Upper lobe of right lung (tissue), 1 donor: ENCODE results near the gene MRPL53. TPM values are rescaled to one million over a fixed set of nuclear protein-coding genes. Genes with fewer than 3 reads are reported as not detected.

ENCODE experiments used
- ATAC-seq: fragments of 200-7000 bp; cut with Tn5 transposase; one replicate; pipeline ENCODE4 v1.9.1; 2020; ENCODE audit warnings: mild to moderate bottlenecking, moderate library complexity
- DNase-seq: peaks from one replicate; pipeline ENCODE4 v3.0.0-alpha.2; 2020
- H3K27ac ChIP-seq: fragments of 200-600 bp; one replicate; pipeline ENCODE4 v1.8.0; 2022
- H3K27me3 ChIP-seq: fragments of 200-600 bp; one replicate; pipeline ENCODE4 v1.8.0; 2022; ENCODE audit warnings: mild to moderate bottlenecking
- H3K36me3 ChIP-seq: fragments of 200-600 bp; one replicate; pipeline ENCODE4 v1.8.0; 2022
- H3K4me1 ChIP-seq: fragments of 200-600 bp; one replicate; pipeline ENCODE4 v1.8.0; 2022
- H3K4me3 ChIP-seq: fragments of 200-600 bp; one replicate; pipeline ENCODE4 v1.8.0; 2022; ENCODE audit warnings: mild to moderate bottlenecking
- H3K9me3 ChIP-seq: fragments of 200-600 bp; one replicate; pipeline ENCODE4 v1.8.0; 2022
- CTCF ChIP-seq: fragments of 200-600 bp; IDR thresholded peaks from one replicate; pipeline ENCODE4 v1.8.0; 2022; ENCODE audit warnings: antibody characterized with exemption
- intact Hi-C: fragments of 100-400 bp; cut with DNase I; formaldehyde crosslinking; loops from one replicate; pipeline ENCODE4 v1.11.0; 2022
- total RNA-seq: library from RNA; stranded (reverse); fragmentation: NEBNext Ultra II Directional; extraction: Animal tissue kit (Norgen Biotek cat#: 25700); gene quantifications from one replicate; pipeline ENCODE4 v1.2.1, GENCODE V29; 2021
- donor health status: DM: no; HTN: yes; CAD: no; lungs with severe emphysema.

Gene MRPL53
- total RNA-seq, 1 donor from 2014 or later = 73.1 TPM

GRCh38 chr2:74499940-74500577 lies 27.6 kb upstream of the MRPL53 start:
- Histone ChIP-seq H3K27me3 (peaks cover 41% of the 10 kb centered on the region), H3K4me1 (peaks cover 40% of the 10 kb centered on the region), H3K4me3 (no peak overlapping the region), H3K36me3 (peaks cover 5% of the 10 kb centered on the region), H3K9me3 (no peaks in the 10 kb centered on the region), H3K27ac (no peak overlapping the region)
- ATAC-seq (no peak), DNase-seq (no peak)
- intact Hi-C loops = loop anchor here (10.0 kb wide), 1 partner anchor 85 kb away; no protein-coding TSS in a partner anchor
- TF ChIP-seq CTCF = no peak

GRCh38 chr2:74499267-74499939 lies 26.9 kb upstream of the MRPL53 start, which contains the start of gene LBX2:
TSS of gene LBX2 (minus strand) at chr2:74499603. CDS start at chr2:74499537, 66 bp downstream.
- no peak for TF ChIP-seq CTCF
- Histone ChIP-seq H3K27ac (no peak within 1 kb of the TSS), H3K4me3 (peak within 1 kb of the TSS; percentile 44), H3K4me1 (peaks cover 39% of the 10 kb centered on the region), H3K27me3 (peaks cover 41% of the 10 kb centered on the region), H3K9me3 (no peaks in the 10 kb centered on the region), H3K36me3 (no peaks in the 10 kb centered on the region)
- no peak for ATAC-seq
- intact Hi-C loops = loop anchor here (10.0 kb wide), 1 partner anchor 85 kb away; no protein-coding TSS in a partner anchor
- DNase-seq = no peak

GRCh38 chr2:74498500-74499266 lies 26.2 kb upstream of the MRPL53 start:
- Histone ChIP-seq H3K4me1 (peaks cover 34% of the 10 kb centered on the region), H3K36me3 (peaks cover 2% of the 10 kb centered on the region), H3K27ac (no peak overlapping the region), H3K9me3 (no peaks in the 10 kb centered on the region), H3K4me3 (peak overlapping the region; percentile 44), H3K27me3 (peaks cover 41% of the 10 kb centered on the region)
- intact Hi-C loops = loop anchor here (10.0 kb wide), 1 partner anchor 86 kb away; no protein-coding TSS in a partner anchor
- ATAC-seq (peak; percentile 1), DNase-seq (no peak)
- TF ChIP-seq CTCF = no peak

- intact Hi-C loops = loop anchor here (10.0 kb wide), 1 partner anchor 87 kb away; no protein-coding TSS in a partner anchor
- peak; percentile 58 for ATAC-seq
- H3K36me3 ChIP-seq = peaks cover 9% of the 10 kb centered on the region
- peaks cover 41% of the 10 kb centered on the region for H3K27me3 ChIP-seq
- DNase-seq = peak; percentile 77
- no peak for TF ChIP-seq CTCF
- peaks cover 29% of the 10 kb centered on the region for H3K4me1 ChIP-seq
- H3K27ac ChIP-seq = no peak overlapping the region
- H3K4me3 ChIP-seq = peak overlapping the region; percentile 44
- no peaks in the 10 kb centered on the region for H3K9me3 ChIP-seq
These were observed 25.5 kb upstream of the MRPL53 start for GRCh38 chr2:74497777-74498499.
